A673 (cell line): ENCODE data around the gene MAP2.

Experiments used
- CTCF ChIP-seq: fragments of 300-800, 200-600 bp; sonication (generic); conservative IDR thresholded peaks from 2 replicates; pipeline ENCODE4 v1.5.1; 2017; ENCODE audit warnings: low read depth, mild to moderate bottlenecking, antibody characterized with exemption, low read length, moderate library complexity, mixed read lengths
- EZH2 ChIP-seq: fragments of 200-600 bp; sonication (generic); IDR thresholded peaks from 2 replicates; pipeline ENCODE4 v1.6.1; 2017; ENCODE audit warnings: borderline replicate concordance, low read depth, mild to moderate bottlenecking, mixed read lengths, antibody characterized with exemption, low read length; ENCODE audit not compliant: poor library complexity, severe bottlenecking

- TF ChIP-seq CTCF (no peak), EZH2 (no peak)
These were observed 28.2 kb upstream of the MAP2 start for GRCh38 chr2:209395652-209396051.
